H1 (cell line): Measurements from ENCODE around the gene FAH. TPM values are rescaled to one million over a fixed set of nuclear protein-coding genes. Genes with fewer than 3 reads are reported as not detected.

Experiments
- CTCF ChIA-PET: fragments of 300-600 bp; sonication (Branson Sonifier 250); formaldehyde crosslinking; loops from one replicate; lab custom pipeline; 2021; ENCODE audit not compliant: partially characterized antibody; lab: Charles Lee
- POLR2A ChIA-PET: fragments of 300-600 bp; sonication (Branson Sonifier 250); formaldehyde crosslinking; loops from one replicate; lab custom pipeline; 2021; ENCODE audit warnings: inconsistent platforms; ENCODE audit not compliant: partially characterized antibody; lab: Charles Lee
- DNase-seq, 2 experiments: peaks; one replicate each; pipeline versions ENCODE4 v3.0.0 to v3.0.0-alpha.2; 2010 to 2022; ENCODE audit warnings: low spot score in 2 of 2, low read depth in 1 of 2, mixed read lengths in 1 of 2
- FAIRE-seq: peaks from 2 replicates; lab custom pipeline; 2011; peaks lifted over from hg19 to GRCh38; lab: Jason Lieb, UNC
- H2AFZ ChIP-seq: 2 replicates; pipeline ENCODE4 v1.8.1; 2012; ENCODE audit warnings: low read length, inconsistent platforms
- H2AK5ac ChIP-seq: 2 replicates; pipeline ENCODE4 v1.6.1; 2013; ENCODE audit warnings: low read depth, low read length
- H2BK120ac ChIP-seq: replicated peaks from 2 replicates; pipeline ENCODE3; 2013; ENCODE audit warnings: low read depth, low read length, inconsistent platforms
- H2BK12ac ChIP-seq: 2 replicates; pipeline ENCODE4 v1.6.1; 2013; ENCODE audit warnings: low read depth, low read length
- H2BK15ac ChIP-seq: 2 replicates; pipeline ENCODE4 v1.6.1; 2013; ENCODE audit warnings: low read length
- H2BK20ac ChIP-seq: 2 replicates; pipeline ENCODE4 v1.6.1; 2013; ENCODE audit warnings: low read length
- H2BK5ac ChIP-seq: 2 replicates; pipeline ENCODE4 v1.6.1; 2013; ENCODE audit warnings: low read depth, low read length
- H3K14ac ChIP-seq: 2 replicates; pipeline ENCODE4 v1.6.1; 2013; ENCODE audit warnings: inconsistent platforms; ENCODE audit not compliant: insufficient read length
- H3K18ac ChIP-seq: 2 replicates; pipeline ENCODE4 v1.6.1; 2013; ENCODE audit warnings: low read length; ENCODE audit errors: extremely low read depth
- H3K23ac ChIP-seq: 2 replicates; pipeline ENCODE4 v1.6.1; 2013; ENCODE audit warnings: inconsistent platforms; ENCODE audit not compliant: insufficient read length
- H3K23me2 ChIP-seq: 2 replicates; pipeline ENCODE4 v1.6.1; 2013; ENCODE audit warnings: low read depth, low read length
- H3K27ac ChIP-seq: 2 replicates; pipeline ENCODE4 v1.6.1; 2011; ENCODE audit warnings: low read depth, low read length, inconsistent platforms
- H3K27me3 ChIP-seq, 4 experiments: replicated peaks in 1 of 4; 1 replicate in 1 of 4; 2 replicates in 3 of 4; pipeline versions ENCODE4 v1.6.1 to v1.8.1; 2011 to 2013; ENCODE audit warnings: low read length in 3 of 4, mild to moderate bottlenecking in 3 of 4, inconsistent platforms in 2 of 4, mixed read lengths in 2 of 4, moderate library complexity in 1 of 4; ENCODE audit not compliant: control insufficient read depth in 3 of 4, insufficient read depth in 3 of 4; ENCODE audit errors: extremely low read depth in 1 of 4
- H3K36me3 ChIP-seq, 4 experiments: 2 replicates each; pipeline versions ENCODE4 v1.6.1 to v1.8.1; 2011 to 2013; ENCODE audit warnings: mild to moderate bottlenecking in 4 of 4, low read length in 3 of 4, moderate library complexity in 2 of 4, control low read depth in 1 of 4, inconsistent platforms in 1 of 4; ENCODE audit not compliant: insufficient read depth in 4 of 4, control insufficient read depth in 2 of 4
- H3K4ac ChIP-seq: replicated peaks from 2 replicates; pipeline ENCODE3; 2013; ENCODE audit warnings: low read length, low read depth, mixed read lengths, inconsistent platforms; ENCODE audit not compliant: insufficient read length
- H3K4me1 ChIP-seq, 4 experiments: replicated peaks in 1 of 4; 1 replicate in 1 of 4; 2 replicates in 3 of 4; pipeline versions ENCODE4 v1.6.1 to v1.8.1; 2011 to 2013; ENCODE audit warnings: low read length in 3 of 4, inconsistent platforms in 2 of 4, mixed read lengths in 1 of 4; ENCODE audit not compliant: insufficient read depth in 4 of 4, control insufficient read depth in 3 of 4
- H3K4me2 ChIP-seq, 2 experiments: 2 replicates each; pipeline versions ENCODE4 v1.6.1 to v1.8.1; 2011 to 2013; ENCODE audit warnings: low read depth in 2 of 2, low read length in 2 of 2, control low read depth in 1 of 2, inconsistent platforms in 1 of 2, mild to moderate bottlenecking in 1 of 2; ENCODE audit not compliant: insufficient read depth in 1 of 2
- H3K4me3 ChIP-seq, 4 experiments: fragments of 200-600, 300-600 bp in 1 of 4; sonication (generic), shearing (Covaris generic), sonication (Bioruptor Twin) in 1 of 4; 2 replicates each; pipeline versions ENCODE4 v1.5.1 to v1.8.1; 2011 to 2016; ENCODE audit warnings: low read length in 4 of 4, low read depth in 3 of 4, control low read depth in 2 of 4, inconsistent platforms in 2 of 4, mild to moderate bottlenecking in 2 of 4, mixed read lengths in 1 of 4, moderate library complexity in 1 of 4; ENCODE audit not compliant: insufficient read depth in 2 of 4; ENCODE audit errors: extremely low read depth in 1 of 4
- H3K56ac ChIP-seq: replicated peaks from 2 replicates; pipeline ENCODE3; 2013; ENCODE audit warnings: low read depth, mild to moderate bottlenecking, mixed read lengths, low read length, inconsistent platforms; ENCODE audit not compliant: insufficient read length
- H3K79me1 ChIP-seq: 2 replicates; pipeline ENCODE4 v1.6.1; 2013; ENCODE audit warnings: low read depth, low read length, control low read depth
- H3K79me2 ChIP-seq, 2 experiments: 2 replicates each; pipeline versions ENCODE4 v1.6.1 to v1.8.1; 2012 to 2013; ENCODE audit warnings: low read length in 2 of 2, mild to moderate bottlenecking in 2 of 2, inconsistent platforms in 1 of 2; ENCODE audit not compliant: insufficient read depth in 2 of 2, control insufficient read depth in 1 of 2
- H3K9ac ChIP-seq, 4 experiments: replicated peaks in 1 of 4; 1 replicate in 1 of 4; 2 replicates in 3 of 4; pipeline versions ENCODE4 v1.6.1 to v1.8.1; 2011 to 2013; ENCODE audit warnings: low read depth in 3 of 4, low read length in 3 of 4, control low read depth in 2 of 4, mild to moderate bottlenecking in 2 of 4, moderate library complexity in 2 of 4, inconsistent platforms in 1 of 4; ENCODE audit errors: extremely low read depth in 1 of 4
- H3K9me3 ChIP-seq, 2 experiments: 2 replicates each; pipeline versions ENCODE4 v1.6.1 to v1.8.1; 2012 to 2013; ENCODE audit warnings: mild to moderate bottlenecking in 2 of 2, moderate library complexity in 2 of 2, control low read depth in 1 of 2, inconsistent platforms in 1 of 2, low read depth in 1 of 2, low read length in 1 of 2, mixed read lengths in 1 of 2; ENCODE audit not compliant: insufficient read depth in 2 of 2
- H4K20me1 ChIP-seq, 2 experiments: replicated peaks in 1 of 2; 2 replicates each; pipeline versions ENCODE3 to v1.8.1; 2011 to 2013; ENCODE audit warnings: inconsistent platforms in 2 of 2, low read length in 2 of 2, mild to moderate bottlenecking in 1 of 2; ENCODE audit not compliant: insufficient read depth in 2 of 2, control insufficient read depth in 1 of 2
- H4K5ac ChIP-seq: 2 replicates; pipeline ENCODE4 v1.6.1; 2013; ENCODE audit warnings: low read length, low read depth, mixed read lengths, inconsistent platforms; ENCODE audit not compliant: insufficient read length
- H4K8ac ChIP-seq: 2 replicates; pipeline ENCODE4 v1.8.0; 2013; ENCODE audit warnings: mild to moderate bottlenecking, moderate library complexity, low read length, inconsistent platforms; ENCODE audit not compliant: insufficient read depth; ENCODE audit errors: extremely low read depth
- H4K91ac ChIP-seq: replicated peaks from 2 replicates; pipeline ENCODE3; 2013; ENCODE audit warnings: low read length, mixed read lengths, inconsistent platforms; ENCODE audit not compliant: insufficient read length
- CHD2 ChIP-seq: IDR thresholded peaks from 2 replicates; pipeline ENCODE4 v1.6.1; 2012; ENCODE audit warnings: low read length, improper control_type of control experiment
- EZH2 ChIP-seq: fragments of 200-600 bp; sonication (generic); IDR thresholded peaks from 2 replicates; pipeline ENCODE4 v1.7.1; 2012; ENCODE audit warnings: low read depth, mild to moderate bottlenecking, moderate library complexity, low read length, inconsistent platforms; ENCODE audit not compliant: severe bottlenecking
- PHF8 ChIP-seq: fragments of 200-600 bp; sonication (generic); conservative IDR thresholded peaks from 2 replicates; pipeline ENCODE4 v1.7.1; 2012; ENCODE audit warnings: low read depth, mild to moderate bottlenecking, inconsistent platforms, low read length, moderate library complexity
- POU5F1 ChIP-seq: IDR thresholded peaks from 2 replicates; pipeline ENCODE4 v1.6.1; 2011; ENCODE audit warnings: low read depth, mild to moderate bottlenecking, low read length, moderate library complexity
- RAD21 ChIP-seq, 2 experiments: IDR thresholded peaks in 1 of 2; conservative IDR thresholded peaks in 1 of 2; 2 replicates each; pipeline ENCODE4 v1.6.1; 2011; ENCODE audit warnings: low read depth in 2 of 2, low read length in 2 of 2, improper control_type of control experiment in 1 of 2, inconsistent platforms in 1 of 2, mild to moderate bottlenecking in 1 of 2, moderate library complexity in 1 of 2
- RNF2 ChIP-seq: fragments of 200-900, 300-1000 bp; sonication (generic); IDR thresholded peaks from 2 replicates; pipeline ENCODE4 v1.7.1; 2016; ENCODE audit warnings: borderline replicate concordance, low read depth, mild to moderate bottlenecking, antibody characterized with exemption, low read length; ENCODE audit not compliant: poor library complexity, severe bottlenecking; ENCODE audit errors: missing control alignments
- SIRT6 ChIP-seq: IDR thresholded peaks from one replicate; pipeline ENCODE4 v1.7.1; 2012; ENCODE audit warnings: low read length, inconsistent platforms
- ZNF274 ChIP-seq: IDR thresholded peaks from 2 replicates; pipeline ENCODE4 v1.7.0; 2012; ENCODE audit warnings: low read length, borderline replicate concordance; ENCODE audit errors: extremely low read depth
- WGBS, 2 experiments: shearing (Covaris generic) in 1 of 2; methylation state at CpG; one replicate each; pipeline versions ENCODE4 v1.1.6 to v1.1.7; 2013 to 2015; ENCODE audit warnings: low lambda C conversion rate in 2 of 2, mixed read lengths in 2 of 2, inconsistent platforms in 1 of 2, low coverage in 1 of 2, missing lambda C conversion rate in 1 of 2; ENCODE audit not compliant: insufficient replicate concordance in 2 of 2, insufficient coverage in 1 of 2, insufficient read length in 1 of 2; ENCODE audit errors: extremely low coverage in 1 of 2, missing lambda C conversion rate in 1 of 2; 5-methylcytosine and 5-hydroxymethylcytosine counted together
- polyA plus RNA-seq, 7 experiments: library from polyadenylated mRNA; depleted of rRNA in 3 of 7; stranded (reverse) in 5 of 7; unstranded in 2 of 7; fragments of >200 nt in 5 of 7; fragments of 200-250 nt in 2 of 7; gene quantifications; 1 replicate in 5 of 7; 2 replicates in 1 of 7; 4 replicates in 1 of 7; pipeline versions ENCODE4 v1.2.1 to v1.2.3, GENCODE V29; 2011 to 2013; ENCODE audit warnings: missing spikeins in 2 of 7, mixed read lengths in 2 of 7
- total RNA-seq: library from RNA; stranded (reverse); fragmentation: NEBNext Ultra II Directional; extraction: Animal tissue kit (Norgen Biotek cat#: 25700); gene quantifications from 2 replicates; pipeline ENCODE4 v1.2.1, GENCODE V29; 2021

FAH gene
- total and polyA plus RNA-seq, 2 of the 8 experiments (the other 6 are each of a cell fraction or from before 2014, with no cell fraction given) = 20.0 to 21.7 TPM

- DNase-seq (no peak), FAIRE-seq (no peak)
- Histone ChIP-seq H4K5ac (no peak overlapping the region), H2BK15ac (peak overlapping the region; percentile 61; the same call in 1 of the 2 replicates), H3K79me1 (peaks cover 3% of the 10 kb centered on the region; the same call in 1 of the 2 replicates), H2BK12ac (no peak overlapping the region; the same call in 1 of the 2 replicates), H4K8ac (no peak overlapping the region), H3K23ac (no peak overlapping the region), H3K18ac (no peak overlapping the region; the same call in 1 of the 2 replicates), H4K91ac (no peak overlapping the region), H3K27ac (no peak overlapping the region), H3K27me3 (peaks cover 0 to 2% (median 0%) of the 10 kb centered on the region in 4 experiments; a peak in 2 of 7 replicates), H3K4me2 (no peak overlapping the region), H3K79me2 (no peaks in the 10 kb centered on the region), H2BK120ac (no peak overlapping the region), H4K20me1 (peaks cover 0 to 3% of the 10 kb centered on the region in 2 experiments), H3K14ac (no peak overlapping the region), H3K23me2 (peaks cover 9% of the 10 kb centered on the region), H3K36me3 (no peaks in the 10 kb centered on the region; a peak in 1 of 8 replicates), H3K56ac (no peak overlapping the region), H2AFZ (no peak overlapping the region), H3K4ac (no peak overlapping the region), H3K4me1 (peaks cover 0 to 12% (median 2%) of the 10 kb centered on the region in 4 experiments; a peak in 2 of 7 replicates), H3K9me3 (no peaks in the 10 kb centered on the region), H2BK20ac (no peak overlapping the region), H2AK5ac (no peak overlapping the region), H3K9ac (no peak overlapping the region), H3K4me3 (no peak overlapping the region), H2BK5ac (no peak overlapping the region)
- WGBS, 2 experiments = 95% methylated on average over 5 of the region's 5 CpGs; no CpG with 5 or more reads in 1 of the 2 experiments
- no peak for TF ChIP-seq CHD2
- TF ChIP-seq PHF8 = no peak
- no peak for TF ChIP-seq RAD21 (IDR thresholded peaks at IDR 0.05 in 1 of 2, conservative IDR thresholded peaks at IDR 0.05 in 1 of 2; ENCODE audit: low read depth in 2 of 2, low read length in 2 of 2)
- no peak for TF ChIP-seq POU5F1
- no peak for TF ChIP-seq SIRT6
- no peak for TF ChIP-seq RNF2
- no peak for TF ChIP-seq EZH2
- no peak for TF ChIP-seq ZNF274
- ChIA-PET POLR2A (no interaction called here), CTCF (interaction anchor here (1.0 to 1.6 kb wide), 6 partner anchors 17 to 155 kb away, joined by 3 to 5 read pairs (median 3); no protein-coding TSS in a partner anchor)
These were observed 2.2 kb downstream of the FAH start for GRCh38 chr15:80155001-80155377.
